IPS-18c (cell line): ENCODE results near the gene SBF1.
"Not testable (repeated sequence)": the region's sequence is repeated elsewhere in the genome, so short reads cannot be mapped to it uniquely, and the experiment has no call there.

ENCODE experiments used
- H3K4me3 ChIP-seq: 2 replicates; pipeline ENCODE4 v1.7.0; 2013; ENCODE audit warnings: low read depth, mild to moderate bottlenecking, low read length, moderate library complexity; ENCODE audit not compliant: insufficient read depth
- H3K9me3 ChIP-seq: one replicate; pipeline ENCODE4 v1.6.1; 2013; ENCODE audit warnings: mild to moderate bottlenecking, low read length, moderate library complexity; ENCODE audit not compliant: control insufficient read depth, insufficient read depth

SBF1 gene

DNA sequence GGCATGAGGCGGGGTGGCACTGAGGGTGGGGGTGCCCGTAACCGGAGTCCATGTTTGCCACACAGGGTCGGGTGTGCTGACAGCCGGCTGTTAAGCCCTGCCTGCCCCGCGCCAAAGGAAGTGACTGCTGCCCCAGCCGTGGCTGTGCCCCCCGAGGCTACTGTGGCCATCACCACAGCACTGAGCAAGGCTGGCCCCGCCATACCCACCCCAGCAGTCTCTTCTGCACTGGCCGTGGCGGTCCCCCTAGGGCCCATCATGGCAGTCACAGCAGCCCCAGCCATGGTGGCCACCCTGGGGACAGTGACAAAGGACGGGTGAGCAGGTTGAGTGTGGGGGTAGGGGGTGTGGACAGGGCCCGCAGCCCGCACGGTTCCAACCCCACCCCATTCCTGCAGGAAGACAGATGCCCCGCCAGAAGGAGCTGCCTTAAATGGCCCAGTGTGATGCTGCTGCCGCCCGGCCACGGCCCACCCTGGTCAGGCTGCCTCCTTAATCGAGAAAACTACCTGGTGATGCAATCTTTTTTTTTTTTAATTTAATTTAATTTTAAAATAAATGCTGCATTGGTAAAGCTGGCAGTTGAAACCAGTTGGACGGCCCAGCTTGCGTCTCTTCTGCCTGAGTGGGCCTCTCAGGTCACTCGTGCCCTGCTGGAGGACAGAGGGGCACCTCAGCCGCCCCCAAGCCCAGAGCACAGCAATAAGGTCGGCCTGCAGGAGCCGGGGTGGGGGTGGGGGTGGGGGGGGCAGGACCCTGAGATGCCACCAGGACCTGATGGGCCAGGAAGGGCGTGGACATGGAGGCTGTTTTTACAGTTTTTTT lies 30.8 kb downstream of the SBF1 start:
- no peak overlapping the region for H3K4me3 ChIP-seq
- peaks cover 2% of the 10 kb centered on the region for H3K9me3 ChIP-seq

DNA sequence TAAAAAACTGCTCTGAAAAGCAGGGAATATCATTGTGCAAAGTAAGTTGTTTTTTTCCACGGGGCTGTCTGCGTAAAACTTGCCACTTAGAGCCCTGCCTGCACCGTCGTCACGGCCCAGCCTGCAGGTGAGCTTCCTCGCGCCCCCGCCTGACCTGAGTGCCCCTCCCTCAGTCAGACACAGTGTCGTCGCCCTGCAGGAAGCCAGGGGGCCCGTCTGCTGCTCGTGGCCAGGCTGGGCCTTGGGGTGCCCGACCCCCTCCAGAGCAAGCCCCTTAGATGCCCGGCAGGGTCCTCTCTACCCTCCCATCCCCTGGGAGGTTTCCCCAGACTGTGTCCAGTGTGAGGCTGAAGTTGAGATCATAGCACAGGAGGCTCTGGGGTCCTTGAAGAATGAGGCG lies 31.6 kb downstream of the SBF1 start:
- peaks cover 2% of the 10 kb centered on the region for H3K9me3 ChIP-seq
- H3K4me3 ChIP-seq: no peak overlapping the region

DNA sequence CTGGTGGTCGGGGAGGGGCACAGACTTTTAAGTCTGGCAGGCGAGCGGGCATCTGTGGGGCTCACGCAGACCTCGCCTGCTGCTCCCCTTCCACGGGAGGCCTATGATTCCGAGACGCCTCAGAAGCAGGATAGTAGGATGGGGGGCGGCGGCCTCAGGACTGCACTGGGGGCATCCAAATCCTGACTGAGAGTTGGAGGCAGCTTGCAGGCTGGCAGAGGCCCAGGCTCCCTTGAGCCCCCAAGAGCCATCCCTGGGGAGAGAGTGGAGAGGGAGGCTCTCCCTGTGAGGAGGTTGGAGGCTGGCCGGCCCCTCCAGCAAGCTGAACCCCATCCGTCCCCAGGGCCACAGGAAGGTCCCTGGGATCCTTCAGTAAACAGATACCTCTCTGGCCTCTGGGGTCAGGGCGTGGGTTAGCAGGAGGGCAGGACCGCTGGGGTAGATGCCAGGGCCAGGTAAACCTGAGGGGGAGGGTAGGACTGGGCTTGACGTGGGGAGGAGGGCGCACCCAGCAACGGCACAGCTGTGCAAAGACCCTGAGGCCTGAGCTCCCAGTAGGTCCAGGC lies 33.3 kb downstream of the SBF1 start:
- H3K9me3 ChIP-seq: no peaks in the 10 kb centered on the region
- no peak overlapping the region for H3K4me3 ChIP-seq

DNA sequence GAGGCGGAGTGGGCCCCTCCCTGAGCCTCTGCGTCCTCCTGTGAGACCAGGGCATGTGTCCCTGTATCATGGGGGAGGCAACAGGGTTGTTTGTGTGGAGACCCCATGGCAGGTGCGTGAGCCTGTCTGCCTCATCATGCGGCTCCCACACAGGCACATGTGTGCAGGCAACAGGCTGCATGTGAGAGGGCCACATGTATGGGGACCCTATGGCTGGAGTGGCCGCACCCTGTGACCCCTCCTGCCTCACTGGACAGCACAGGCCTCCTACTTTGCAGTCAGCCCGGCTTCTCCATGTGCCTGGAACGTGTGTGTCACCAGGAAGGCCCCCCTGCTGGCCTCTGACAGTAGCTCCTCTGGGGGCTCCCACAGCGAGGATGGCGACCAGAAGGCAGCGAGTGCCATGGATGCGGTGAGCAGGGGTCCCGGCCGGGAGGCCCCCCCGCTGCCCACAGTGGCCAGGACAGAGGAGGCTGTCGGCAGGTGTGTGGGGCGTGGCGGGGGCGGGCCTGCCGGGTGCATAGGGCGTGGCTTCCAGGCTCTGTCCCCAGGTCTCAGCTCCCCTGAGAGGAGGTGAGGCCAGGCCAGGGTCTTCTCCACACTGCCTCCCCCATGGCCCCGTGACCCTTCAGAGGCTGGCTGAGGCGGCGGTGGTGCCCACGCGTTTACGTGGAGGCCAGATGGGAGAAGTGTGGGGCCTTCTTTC lies 34.1 kb downstream of the SBF1 start:
- Histone ChIP-seq H3K9me3 (no peaks in the 10 kb centered on the region), H3K4me3 (no peak overlapping the region)

DNA sequence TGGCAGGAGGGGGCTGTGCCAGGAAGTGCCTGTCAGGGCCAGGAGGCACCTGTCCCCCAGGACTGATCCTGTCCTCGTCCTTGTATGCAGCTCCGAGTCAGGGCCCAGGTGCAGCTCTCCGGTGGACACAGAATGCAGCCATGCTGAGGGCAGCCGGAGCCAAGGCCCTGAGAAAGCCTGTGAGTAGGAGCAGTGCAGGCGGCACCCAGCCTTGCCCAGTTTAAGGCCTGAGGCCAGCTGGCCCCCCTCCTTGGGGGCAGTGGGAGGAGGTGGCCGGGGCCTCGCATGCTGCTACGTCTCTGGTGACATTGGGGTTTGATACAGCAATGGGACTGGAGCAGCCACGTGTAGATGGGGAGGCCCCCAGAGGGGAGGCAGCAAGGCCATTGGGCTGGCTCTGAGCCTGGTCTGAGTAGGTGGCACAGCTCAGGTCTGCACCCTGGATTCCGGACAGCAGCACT lies 34.9 kb downstream of the SBF1 start:
- Histone ChIP-seq H3K9me3 (no peaks in the 10 kb centered on the region), H3K4me3 (no peak overlapping the region)

DNA sequence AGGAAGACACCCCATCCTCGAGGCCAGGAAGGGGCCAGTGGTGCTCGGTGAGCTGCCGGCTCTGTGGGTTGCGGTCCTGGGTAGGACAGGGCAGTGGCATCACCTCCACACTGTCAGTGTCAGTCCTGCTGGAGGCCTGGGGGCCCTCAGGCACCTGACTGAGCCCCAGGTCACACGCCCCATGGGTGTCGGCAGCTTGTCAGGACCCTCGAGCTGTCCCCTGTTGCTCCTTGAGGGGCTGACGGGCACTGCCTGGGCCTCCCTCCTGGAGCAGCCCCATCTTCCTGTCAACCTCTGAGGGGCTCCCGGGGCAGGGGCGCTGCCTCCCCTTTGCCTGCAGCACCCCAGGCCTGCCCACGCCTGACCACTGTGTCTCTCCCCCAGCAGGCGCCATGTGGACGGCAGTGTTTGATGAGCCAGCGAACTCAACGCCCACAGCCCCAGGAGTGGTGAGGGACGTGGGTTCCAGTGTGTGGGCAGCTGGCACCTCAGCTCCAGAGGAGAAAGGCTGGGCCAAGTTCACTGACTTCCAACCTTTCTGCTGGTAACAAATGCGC lies 35.4 kb downstream of the SBF1 start:
- no peak overlapping the region for H3K4me3 ChIP-seq

DNA sequence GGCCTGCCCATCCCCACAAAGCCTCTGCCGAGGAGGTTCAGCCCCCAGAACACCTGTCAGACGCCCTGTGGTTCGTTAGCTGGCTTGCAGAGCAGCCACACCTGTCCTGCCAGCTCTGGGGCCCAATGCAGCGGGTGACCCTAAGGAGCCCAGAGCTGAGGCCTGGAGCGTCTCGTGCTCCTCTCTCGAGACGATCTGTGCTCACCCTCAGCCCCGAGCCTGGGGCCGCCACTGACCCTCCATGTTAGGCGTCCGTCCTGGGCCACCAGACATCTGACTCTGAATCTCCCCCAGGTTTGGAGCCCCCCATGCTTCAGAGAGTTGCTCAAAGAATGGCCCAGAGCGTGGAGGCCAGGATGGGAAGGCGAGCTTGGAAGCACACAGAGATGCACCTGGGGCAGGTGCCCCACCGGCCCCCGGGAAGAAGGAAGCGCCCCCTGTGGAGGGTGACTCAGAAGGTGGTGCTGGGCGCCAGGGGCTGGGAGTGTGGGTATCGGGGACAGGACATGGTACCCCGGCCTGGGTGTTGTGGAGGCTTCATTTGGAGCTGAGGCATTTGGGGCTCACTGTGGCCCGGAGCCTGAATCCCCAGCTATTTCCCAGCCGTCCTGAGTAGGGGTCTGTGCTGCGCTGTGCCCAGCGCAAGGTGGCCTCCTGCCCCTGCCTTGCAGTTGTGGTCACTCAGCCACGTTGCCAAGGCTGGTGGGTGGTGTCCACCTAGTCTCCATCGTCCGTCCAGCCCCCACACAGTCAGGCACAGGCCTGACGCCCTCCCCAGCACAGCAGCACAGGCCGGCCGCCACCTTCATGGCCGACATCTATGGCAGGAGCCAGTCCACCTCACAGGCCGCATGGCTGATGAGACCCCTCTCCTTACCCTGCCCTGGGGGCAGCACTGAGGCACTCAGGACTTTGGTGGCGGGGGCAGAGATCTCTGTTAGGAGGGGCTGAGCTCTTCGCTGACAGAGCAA lies 36.2 kb downstream of the SBF1 start:
- H3K9me3 ChIP-seq: no peaks in the 10 kb centered on the region
- no peak overlapping the region for H3K4me3 ChIP-seq

More for the DNA sequence above, 35.4 kb downstream of the SBF1 start:
- H3K9me3 ChIP-seq: no peaks in the 10 kb centered on the region

DNA sequence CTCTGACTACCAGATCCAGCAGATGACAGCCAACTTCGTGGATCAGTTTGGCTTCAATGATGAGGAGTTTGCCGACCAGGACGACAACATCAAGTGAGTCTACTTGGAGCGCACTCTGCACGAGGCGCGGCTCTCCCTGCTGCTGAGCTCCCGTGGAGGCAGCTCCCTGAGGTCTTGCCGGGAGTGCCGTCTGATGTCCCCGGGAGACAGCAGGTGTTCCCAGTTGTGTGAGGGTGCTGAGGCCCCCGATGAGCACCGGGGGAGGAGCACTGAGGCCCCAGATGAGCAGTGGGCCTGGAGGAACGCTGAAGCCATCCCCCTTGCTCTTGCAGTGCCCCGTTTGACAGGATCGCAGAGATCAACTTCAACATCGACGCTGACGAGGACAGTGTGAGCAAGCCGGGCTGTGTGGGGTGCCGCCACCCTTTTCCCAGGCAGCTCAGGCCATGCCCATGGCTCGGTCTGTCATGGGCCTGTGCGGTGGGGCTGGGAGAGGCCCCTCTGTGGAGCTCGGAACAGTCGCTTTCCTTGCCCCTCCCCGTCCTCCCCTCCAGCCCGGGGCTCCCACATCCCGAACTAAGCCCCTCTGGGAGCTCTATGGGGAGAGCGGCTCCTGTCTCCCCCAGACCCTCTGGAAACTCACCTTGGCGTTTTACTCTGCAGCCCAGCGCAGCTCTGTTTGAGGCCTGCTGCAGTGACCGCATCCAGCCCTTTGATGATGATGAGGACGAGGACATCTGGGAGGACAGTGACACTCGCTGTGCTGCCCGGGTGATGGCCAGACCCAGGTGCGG lies 37.1 kb downstream of the SBF1 start:
- H3K9me3 ChIP-seq: no peaks in the 10 kb centered on the region
- H3K4me3 ChIP-seq: no peak overlapping the region

DNA sequence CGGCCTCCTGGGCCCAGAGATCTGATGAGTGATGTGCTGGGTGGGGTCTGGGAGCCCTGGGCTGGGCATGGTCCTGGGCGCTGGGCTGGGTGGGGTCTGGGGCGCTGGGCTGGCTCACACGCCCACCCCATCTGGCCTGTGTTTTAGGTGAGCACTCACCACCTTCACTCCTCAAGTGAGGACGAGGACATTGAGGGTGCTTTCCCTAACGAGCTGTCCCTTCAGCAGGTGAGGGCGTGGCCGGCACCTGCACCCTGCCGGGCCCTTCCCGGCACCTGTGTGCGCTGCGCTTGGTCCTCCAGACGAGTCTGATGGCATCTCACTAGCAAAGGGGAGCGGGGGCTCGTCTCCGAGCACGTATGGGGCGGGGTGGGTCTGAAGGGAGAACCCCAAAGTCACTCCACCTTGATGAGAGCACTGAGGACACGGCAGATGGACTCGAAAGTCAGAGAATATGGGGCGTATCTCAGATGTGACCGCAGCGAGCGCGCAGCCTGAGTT lies 37.9 kb downstream of the SBF1 start:
- H3K4me3 ChIP-seq: no peak overlapping the region
- H3K9me3 ChIP-seq: no peaks in the 10 kb centered on the region

DNA sequence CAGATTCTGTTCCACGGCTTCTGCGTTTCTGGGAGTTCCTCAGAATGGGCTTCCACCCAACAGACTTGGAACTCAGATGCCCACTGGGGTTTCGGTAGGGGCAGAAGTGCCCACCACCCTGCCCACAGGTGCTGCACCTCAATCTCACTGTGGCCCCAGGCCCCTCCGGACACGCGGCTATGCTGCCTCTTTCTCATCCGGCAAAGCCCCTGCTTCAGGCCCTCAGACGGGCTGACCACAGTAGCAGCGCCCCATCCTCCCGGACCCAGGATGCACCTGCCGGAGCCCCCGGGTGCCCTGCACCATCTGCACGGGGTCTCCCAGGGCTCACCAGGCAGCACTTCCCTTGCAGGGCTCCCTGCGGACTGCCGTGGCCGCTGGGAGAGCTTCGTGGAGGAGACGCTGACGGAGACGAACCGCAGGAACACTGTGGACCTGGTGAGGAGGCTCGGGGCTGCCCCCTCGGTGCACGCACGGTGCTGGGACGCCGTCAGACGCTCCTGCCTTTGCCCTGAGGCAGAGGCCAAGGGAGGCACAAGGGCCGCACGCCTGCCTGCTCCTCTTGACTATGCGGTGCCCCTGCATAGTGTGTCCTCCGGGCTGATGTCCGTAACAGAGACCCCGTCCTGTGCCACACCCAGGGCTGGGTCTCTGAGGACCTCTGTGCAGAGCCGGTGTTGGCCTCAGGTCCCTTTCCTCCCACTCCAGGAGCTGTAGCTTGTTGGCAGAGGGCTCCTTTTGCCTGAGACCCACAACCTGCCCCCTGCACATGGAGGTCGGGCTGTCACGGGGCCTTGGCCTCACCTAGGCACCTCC lies 38.6 kb downstream of the SBF1 start:
- no peak overlapping the region for H3K4me3 ChIP-seq
- no peaks in the 10 kb centered on the region for H3K9me3 ChIP-seq

DNA sequence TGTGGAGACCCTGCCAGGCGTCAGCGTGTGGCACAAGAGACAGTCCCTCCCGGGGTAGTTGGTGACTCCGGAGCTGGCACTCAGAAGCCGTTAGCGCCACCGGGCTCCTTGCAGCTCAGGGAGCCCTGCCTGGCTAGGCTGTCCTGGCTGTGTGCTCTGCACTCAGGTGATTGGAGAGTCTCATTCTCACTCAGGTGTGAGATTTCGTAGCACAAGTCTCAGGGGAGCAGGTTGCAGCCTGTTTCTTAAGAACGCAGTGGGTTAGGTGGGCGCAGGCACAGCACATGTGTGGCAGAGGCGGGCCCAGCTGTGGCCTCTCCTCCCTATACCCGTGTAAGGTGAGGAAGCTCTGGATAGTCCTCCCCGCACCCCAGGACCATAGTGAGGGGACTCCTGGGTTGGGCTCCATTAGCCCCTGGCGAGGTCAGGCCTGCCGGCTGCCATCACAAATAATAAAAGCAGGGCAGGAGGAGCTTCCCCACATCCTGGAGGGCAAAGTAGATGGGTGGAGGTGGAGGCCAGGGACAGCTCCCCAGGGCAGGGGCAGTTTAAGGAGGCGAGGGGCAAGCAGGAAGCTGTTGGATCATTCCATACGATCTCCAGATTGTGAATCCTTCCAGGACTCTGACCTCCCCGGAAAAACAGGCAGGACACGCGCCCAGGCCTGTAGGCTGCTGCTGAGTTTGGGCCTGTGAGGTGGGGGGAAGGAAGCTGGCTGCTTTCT lies 39.4 kb downstream of the SBF1 start:
- Histone ChIP-seq H3K4me3 (no peak overlapping the region), H3K9me3 (no peaks in the 10 kb centered on the region)

DNA sequence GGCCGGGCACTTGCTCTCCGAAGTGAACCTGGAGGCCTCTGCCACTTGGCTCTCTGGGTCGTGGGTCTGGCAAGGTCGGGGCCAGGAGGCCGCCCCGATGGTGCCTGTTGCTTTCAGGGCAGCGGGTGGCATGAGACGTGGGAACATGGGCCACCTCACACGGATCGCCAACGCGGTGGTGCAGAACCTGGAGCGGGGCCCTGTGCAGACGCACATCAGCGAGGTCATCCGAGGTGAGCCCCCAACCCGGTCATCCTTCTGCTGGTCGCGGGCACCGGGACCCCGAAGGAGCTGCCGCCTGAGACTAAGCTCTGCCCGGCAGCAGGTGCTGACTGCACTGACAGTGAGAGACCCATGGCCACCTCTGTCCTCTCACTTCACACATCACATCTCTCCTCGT lies 40.0 kb downstream of the SBF1 start:
- no peaks in the 10 kb centered on the region for H3K9me3 ChIP-seq
- no peak overlapping the region for H3K4me3 ChIP-seq

DNA sequence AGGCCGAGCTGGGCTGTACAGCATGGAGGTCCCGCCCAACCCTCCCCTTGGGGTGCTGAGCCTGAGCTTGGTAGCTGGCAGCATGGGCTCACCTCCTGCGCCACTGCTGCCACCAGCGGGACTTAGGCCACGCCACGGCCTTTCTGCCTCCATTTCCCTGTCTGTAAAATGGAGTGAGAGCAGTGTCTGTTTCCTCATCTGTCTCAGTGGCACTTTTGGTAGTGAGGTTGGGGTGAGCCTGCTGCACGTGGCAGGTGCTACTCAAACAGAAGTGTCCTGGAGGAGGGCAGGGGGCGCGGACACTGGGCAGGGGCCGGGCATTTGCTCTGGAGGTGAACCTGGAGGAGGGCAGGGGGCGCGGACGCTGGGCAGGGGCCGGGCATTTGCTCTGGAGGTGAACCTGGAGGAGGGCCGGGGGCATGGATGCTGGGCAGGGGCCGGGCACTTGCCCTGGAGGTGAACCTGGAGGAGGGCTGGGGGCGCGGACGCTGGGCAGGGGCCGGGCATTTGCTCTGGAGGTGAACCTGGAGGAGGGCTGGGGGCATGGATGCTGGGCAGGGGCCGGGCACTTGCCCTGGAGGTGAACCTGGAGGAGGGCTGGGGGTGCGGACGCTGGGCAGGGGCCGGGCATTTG lies 41.8 kb downstream of the SBF1 start:
- not testable (repeated sequence) for H3K9me3 ChIP-seq, H3K4me3 ChIP-seq

DNA sequence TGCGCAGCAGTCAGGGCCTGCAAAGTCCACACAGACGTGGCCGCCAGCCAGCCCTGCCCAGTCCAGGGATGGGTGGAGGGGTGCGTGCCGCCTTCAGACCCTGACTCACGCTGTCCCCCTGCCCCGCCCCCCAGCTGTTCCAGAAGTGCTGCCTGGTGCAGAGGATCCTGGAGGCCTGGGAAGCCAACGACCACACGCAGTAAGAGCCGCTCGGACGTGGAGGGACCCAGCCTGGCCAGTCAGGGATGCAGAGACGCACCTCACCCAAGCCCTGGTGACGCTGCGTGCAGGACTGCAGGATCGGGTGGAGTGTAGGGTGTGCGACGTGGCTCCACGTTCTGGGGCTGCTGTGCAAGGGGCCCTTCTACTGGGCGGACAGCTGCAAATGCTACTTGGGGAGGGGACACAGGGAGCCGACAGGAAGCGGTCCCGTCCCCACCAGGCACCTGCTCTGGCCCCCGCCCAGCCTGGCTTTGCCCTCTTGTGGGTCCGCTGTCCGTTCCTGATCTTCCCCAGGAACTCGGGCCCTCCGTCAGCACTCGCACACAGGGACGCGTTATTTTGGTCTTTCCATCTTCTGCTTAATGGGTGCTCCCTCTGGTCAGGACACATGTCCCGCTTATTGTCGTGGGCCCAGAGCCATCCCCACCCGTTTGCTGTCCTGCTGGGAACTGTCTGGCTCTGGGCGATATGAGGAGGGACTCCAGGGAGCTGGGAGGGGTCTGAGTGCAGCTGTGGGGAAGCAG lies 42.5 kb downstream of the SBF1 start:
- H3K4me3 ChIP-seq: no peak overlapping the region
- H3K9me3 ChIP-seq: no peaks in the 10 kb centered on the region
